Thymus (tissue), 11 donors: ENCODE measurements around the gene KCNMB1. TPM values are rescaled to one million over a fixed set of nuclear protein-coding genes. Genes with fewer than 3 reads are reported as not detected.
A peak's percentile ranks its signal among the peaks of the same experiment; 100 is the strongest.

Source experiments
- DNase-seq, 9 donors: peaks; one replicate each; pipeline ENCODE4 v3.0.0-alpha.2; 2013; ENCODE audit warnings: low spot score in 9 of 9, low read depth in 6 of 9, missing footprints in 1 of 9
- H3K27ac ChIP-seq, 2 donors: one replicate each; pipeline ENCODE4 v1.5.1; 2013; ENCODE audit warnings: control low read depth in 1 of 2, low read depth in 1 of 2, low read length in 1 of 2, mild to moderate bottlenecking in 1 of 2, moderate library complexity in 1 of 2
- H3K27me3 ChIP-seq, 2 donors: one replicate each; pipeline ENCODE4 v1.5.1; 2013; ENCODE audit warnings: low read length in 1 of 2; ENCODE audit not compliant: control insufficient read depth in 2 of 2, insufficient read depth in 1 of 2
- H3K36me3 ChIP-seq, 2 donors: one replicate each; pipeline ENCODE4 v1.5.1; 2013; ENCODE audit warnings: low read length in 1 of 2, mild to moderate bottlenecking in 1 of 2, moderate library complexity in 1 of 2; ENCODE audit not compliant: control insufficient read depth in 2 of 2, insufficient read depth in 2 of 2
- H3K4me1 ChIP-seq, 2 donors: one replicate each; pipeline ENCODE4 v1.5.1; 2013; ENCODE audit warnings: low read length in 2 of 2; ENCODE audit not compliant: control insufficient read depth in 2 of 2, insufficient read depth in 2 of 2
- H3K4me3 ChIP-seq, 2 donors: one replicate each; pipeline ENCODE4 v1.5.1; 2013; ENCODE audit warnings: low read length in 2 of 2, control low read depth in 1 of 2, mild to moderate bottlenecking in 1 of 2
- H3K9me3 ChIP-seq, 2 donors: one replicate each; pipeline ENCODE4 v1.5.1; 2013; ENCODE audit warnings: low read length in 1 of 2, mild to moderate bottlenecking in 1 of 2; ENCODE audit not compliant: control insufficient read depth in 2 of 2, insufficient read depth in 1 of 2
- WGBS: extraction: QIAGEN DNeasy Blood & Tissue Kit; methylation state at CpG from one replicate; pipeline ENCODE4 v1.1.7; 2013; 5-methylcytosine and 5-hydroxymethylcytosine counted together
- polyA plus RNA-seq: library from polyadenylated mRNA; stranded (reverse); fragments of 200-250 nt; gene quantifications from one replicate; pipeline ENCODE4 v1.2.3, GENCODE V29; 2013
- total RNA-seq: library from RNA; stranded (reverse); fragments of 120-200 nt; gene quantifications from one replicate; pipeline ENCODE4 v1.2.4, GENCODE V29; 2013
- donor health status: healthy.

KCNMB1 gene
- total and polyA plus RNA-seq, 2 donors, result 0.57 to 2.9 TPM

DNA sequence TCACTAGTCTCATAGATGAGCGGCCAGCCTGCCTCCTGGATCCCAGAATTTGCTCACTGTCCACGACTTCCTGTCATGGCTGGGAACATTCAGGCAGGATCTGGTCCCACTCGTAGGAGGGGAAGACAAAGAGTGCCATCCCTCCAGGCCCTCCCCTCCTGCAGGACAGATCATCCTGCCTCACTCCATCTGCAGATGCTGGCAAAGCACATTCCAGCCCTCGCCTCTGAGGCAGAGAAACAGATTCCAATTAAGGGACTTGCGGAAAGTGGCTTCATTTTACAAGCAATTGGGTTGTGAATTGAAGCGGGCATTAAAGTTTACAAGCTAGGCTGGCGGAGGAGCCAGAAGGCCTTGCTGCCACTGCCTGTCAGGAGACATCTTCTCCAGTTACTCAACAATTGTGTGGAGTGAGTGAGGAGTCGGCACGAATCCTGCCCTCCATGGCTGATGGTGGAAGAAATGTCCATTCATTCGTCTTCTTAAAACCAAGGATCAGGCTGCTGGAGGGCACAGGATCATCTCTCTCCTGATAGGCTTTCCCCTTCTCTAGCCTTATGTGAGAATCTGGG is 41.8 kb upstream of the KCNMB1 start:
- Histone ChIP-seq H3K4me1 (peaks cover 8 to 18% of the 10 kb centered on the region in 2 donors), H3K27ac (no peak overlapping the region), H3K9me3 (no peaks in the 10 kb centered on the region), H3K36me3 (no peaks in the 10 kb centered on the region), H3K4me3 (no peak overlapping the region), H3K27me3 (no peaks in the 10 kb centered on the region)
- DNase-seq, result no peak
- WGBS, result 96% methylated on average over 10 of the region's 10 CpGs

DNA sequence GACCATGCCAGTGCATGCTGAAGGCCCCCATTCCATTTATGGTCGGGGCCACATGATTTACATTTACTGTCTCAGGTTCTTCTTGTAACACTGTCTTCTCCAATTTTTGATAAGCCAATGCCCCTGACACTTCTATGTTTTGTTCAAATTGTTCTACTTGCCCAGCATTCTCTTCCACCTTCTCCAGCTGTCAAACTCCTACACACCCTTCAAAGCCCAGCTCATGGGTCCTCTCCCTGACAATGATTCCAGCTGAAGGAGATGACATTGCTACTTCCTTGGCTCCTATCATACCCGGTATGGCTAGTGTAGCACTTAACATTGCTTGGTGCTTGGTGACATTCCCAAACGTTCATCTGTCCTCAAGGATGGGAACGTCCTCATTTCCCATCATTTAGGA is 41.1 kb upstream of the KCNMB1 start:
- H3K4me1 ChIP-seq, result peaks cover 8 to 18% of the 10 kb centered on the region in 2 donors
- no peak overlapping the region for H3K4me3 ChIP-seq
- no peaks in the 10 kb centered on the region for H3K36me3 ChIP-seq
- 92% methylated on average over 4 of the region's 4 CpGs for WGBS
- no peaks in the 10 kb centered on the region for H3K9me3 ChIP-seq
- H3K27ac ChIP-seq, result no peak overlapping the region
- no peaks in the 10 kb centered on the region for H3K27me3 ChIP-seq
- DNase-seq, result no peak

DNA sequence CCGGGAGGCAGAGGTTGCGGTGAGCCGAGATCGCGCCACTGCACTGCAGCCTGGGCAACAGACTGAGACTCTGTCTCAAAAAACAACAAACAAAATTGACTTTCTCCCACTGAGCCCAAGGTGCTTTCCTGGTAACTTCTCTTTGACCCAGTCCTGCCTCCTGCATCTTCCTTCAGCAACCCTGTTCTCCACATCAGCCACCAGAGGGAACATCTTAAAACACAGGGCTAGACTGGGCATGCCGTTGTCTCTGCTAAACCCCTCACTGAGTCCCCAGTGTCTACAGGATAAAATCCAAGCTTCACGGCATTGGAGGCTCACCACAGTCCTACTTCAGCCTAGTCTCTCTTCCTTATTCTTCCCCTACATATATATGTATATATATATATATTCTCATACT is 39.8 kb upstream of the KCNMB1 start:
- Histone ChIP-seq H3K4me3 (no peak overlapping the region), H3K4me1 (peaks cover 8 to 18% of the 10 kb centered on the region in 2 donors), H3K9me3 (no peaks in the 10 kb centered on the region), H3K27me3 (no peaks in the 10 kb centered on the region), H3K36me3 (no peaks in the 10 kb centered on the region), H3K27ac (no peak overlapping the region)
- WGBS, result 80% methylated on average over 7 of the region's 7 CpGs
- DNase-seq, result no peak

DNA sequence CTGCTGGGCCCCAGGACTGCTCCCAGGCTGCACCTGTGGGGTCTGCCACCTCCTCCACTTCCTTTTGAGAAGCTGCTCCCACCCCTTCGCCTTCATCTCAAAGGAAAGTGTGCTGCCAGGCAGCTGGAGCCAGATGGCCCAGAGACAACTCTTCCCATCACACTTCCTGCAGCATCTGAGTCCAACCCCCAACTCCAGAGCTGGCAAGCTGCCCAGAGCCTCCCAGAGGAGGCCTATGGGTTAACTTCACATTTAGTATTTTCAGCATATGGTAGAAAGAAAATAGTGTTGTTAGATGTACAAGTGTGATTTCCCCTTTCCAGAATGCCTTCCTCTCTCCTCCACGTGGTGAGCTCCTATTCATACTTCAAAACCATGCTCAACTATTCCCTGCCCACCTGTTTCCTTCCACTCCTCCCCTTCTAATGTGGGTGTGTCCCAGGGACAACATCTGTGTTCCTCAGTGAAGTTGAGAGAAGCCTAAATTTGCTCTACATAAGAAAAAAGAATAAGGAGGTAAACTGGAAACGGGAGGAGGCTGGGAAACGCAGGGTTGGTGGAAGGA is 38.6 kb upstream of the KCNMB1 start:
- Histone ChIP-seq H3K4me1 (peaks cover 8 to 18% of the 10 kb centered on the region in 2 donors), H3K27ac (no peak overlapping the region), H3K9me3 (no peaks in the 10 kb centered on the region), H3K27me3 (no peaks in the 10 kb centered on the region), H3K36me3 (no peaks in the 10 kb centered on the region), H3K4me3 (no peak overlapping the region)
- 24% methylated on average over 4 of the region's 4 CpGs for WGBS
- peak in 5 of 9 donors; percentile 10 to 39 (median 15) for DNase-seq

DNA sequence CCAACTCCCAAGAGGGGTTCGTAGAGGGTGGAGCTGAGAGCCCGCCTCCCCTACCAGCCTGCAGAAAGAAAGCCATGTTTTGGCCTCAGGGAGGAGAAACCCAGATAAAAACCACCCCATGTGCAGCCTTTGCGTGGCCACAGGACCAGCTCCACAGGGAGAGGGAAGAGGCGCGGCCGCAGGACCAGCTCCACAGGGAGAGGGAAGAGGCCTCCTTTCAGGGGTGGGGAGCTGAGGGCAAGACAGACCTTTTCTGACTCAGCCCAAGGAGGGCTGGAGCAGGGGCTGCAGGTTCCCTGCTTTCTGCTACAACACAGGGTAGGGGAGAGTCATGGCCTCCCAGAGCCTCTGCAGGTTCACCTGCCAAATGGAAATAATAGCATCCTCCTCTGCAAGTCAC is 37.6 kb upstream of the KCNMB1 start:
- Histone ChIP-seq H3K9me3 (no peaks in the 10 kb centered on the region), H3K27me3 (no peaks in the 10 kb centered on the region), H3K27ac (no peak overlapping the region), H3K4me1 (peaks cover 8 to 21% of the 10 kb centered on the region in 2 donors), H3K36me3 (no peaks in the 10 kb centered on the region), H3K4me3 (no peak overlapping the region)
- 91% methylated on average over 6 of the region's 6 CpGs for WGBS
- no peak for DNase-seq

DNA sequence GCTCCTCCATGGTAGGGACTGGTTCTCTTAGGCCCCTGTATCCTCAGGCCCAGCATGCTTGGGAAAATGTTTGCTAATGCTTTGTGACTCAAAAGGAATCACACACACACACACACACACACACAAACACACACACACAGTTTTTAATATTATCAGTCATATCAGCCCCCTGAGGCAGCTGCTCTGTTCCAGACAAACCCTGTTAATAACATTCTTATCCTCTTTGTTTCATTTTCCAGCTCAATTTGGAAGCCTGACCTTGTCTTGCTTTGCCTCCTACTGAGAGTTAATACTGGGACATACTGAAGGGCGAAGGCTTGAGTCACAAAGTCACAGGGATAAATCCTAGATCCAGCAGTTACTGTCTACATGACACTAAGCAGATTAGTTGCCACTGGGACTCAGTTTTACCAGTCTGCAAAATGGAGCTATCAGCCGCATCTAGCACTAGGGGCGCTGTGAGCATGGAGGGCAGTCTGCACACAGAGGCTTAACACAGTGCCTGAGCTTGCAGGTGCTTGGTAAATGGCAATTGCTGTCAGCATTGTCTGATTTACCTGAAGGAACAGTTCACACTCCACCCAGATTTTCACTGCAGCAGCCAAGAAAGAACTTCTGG is 37.1 kb upstream of the KCNMB1 start:
- DNase-seq, result no peak
- H3K36me3 ChIP-seq, result no peaks in the 10 kb centered on the region
- H3K27me3 ChIP-seq, result no peaks in the 10 kb centered on the region
- H3K9me3 ChIP-seq, result no peaks in the 10 kb centered on the region
- WGBS, result 96% methylated on average over 3 of the region's 3 CpGs
- peaks cover 8 to 21% of the 10 kb centered on the region in 2 donors for H3K4me1 ChIP-seq
- H3K4me3 ChIP-seq, result no peak overlapping the region
- no peak overlapping the region for H3K27ac ChIP-seq

DNA sequence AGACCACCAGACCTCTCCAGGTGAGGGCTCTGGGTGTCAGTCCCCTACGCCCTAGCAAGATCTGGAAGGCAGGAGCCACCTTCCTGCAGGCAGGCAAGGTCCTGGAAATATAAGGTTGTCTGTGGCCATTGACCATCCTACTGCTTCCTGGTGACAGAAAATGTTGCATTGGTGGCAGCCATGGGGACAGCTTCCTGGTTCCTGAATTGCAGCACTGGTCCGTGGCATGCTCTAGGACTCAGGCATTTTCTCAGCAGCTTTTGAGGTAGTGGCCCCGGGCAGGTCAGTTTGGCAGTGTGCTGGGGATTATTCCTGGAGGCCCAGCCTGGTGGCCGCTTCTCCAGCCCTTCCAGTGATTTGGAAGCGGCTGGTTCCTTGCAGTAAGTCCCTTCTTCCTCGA is 36.6 kb upstream of the KCNMB1 start:
- 97% methylated on average over 6 of the region's 6 CpGs for WGBS
- no peak for DNase-seq

DNA sequence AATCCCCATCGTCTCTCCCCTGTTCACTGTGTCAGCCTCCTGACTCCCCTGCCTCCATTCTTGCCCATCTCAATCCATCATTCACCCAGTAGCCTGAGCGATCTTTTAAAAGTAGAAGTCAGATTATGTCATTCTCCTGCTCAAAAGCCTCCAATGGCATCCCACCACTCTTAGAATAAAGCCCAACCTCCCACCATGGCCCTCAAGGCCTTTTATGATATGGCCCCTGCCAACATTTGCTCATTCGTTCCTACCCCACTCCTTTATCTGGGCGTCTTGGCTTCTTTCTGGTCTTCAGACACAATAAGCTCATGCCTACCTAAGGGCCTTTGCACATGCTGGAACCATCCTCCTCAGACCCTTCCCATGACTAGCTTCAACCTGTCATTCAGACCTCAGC is 35.5 kb upstream of the KCNMB1 start:
- no peaks in the 10 kb centered on the region for H3K9me3 ChIP-seq
- WGBS, result 84% methylated on average over 4 of the region's 4 CpGs
- no peak for DNase-seq
- no peaks in the 10 kb centered on the region for H3K27me3 ChIP-seq
- no peak overlapping the region for H3K4me3 ChIP-seq
- no peaks in the 10 kb centered on the region for H3K36me3 ChIP-seq
- peaks cover 8 to 21% of the 10 kb centered on the region in 2 donors for H3K4me1 ChIP-seq
- no peak overlapping the region for H3K27ac ChIP-seq

More for the DNA sequence above, 36.6 kb upstream of the KCNMB1 start:
- Histone ChIP-seq H3K4me3 (no peak overlapping the region), H3K27me3 (no peaks in the 10 kb centered on the region), H3K27ac (no peak overlapping the region), H3K36me3 (no peaks in the 10 kb centered on the region), H3K9me3 (no peaks in the 10 kb centered on the region), H3K4me1 (peaks cover 8 to 21% of the 10 kb centered on the region in 2 donors)

DNA sequence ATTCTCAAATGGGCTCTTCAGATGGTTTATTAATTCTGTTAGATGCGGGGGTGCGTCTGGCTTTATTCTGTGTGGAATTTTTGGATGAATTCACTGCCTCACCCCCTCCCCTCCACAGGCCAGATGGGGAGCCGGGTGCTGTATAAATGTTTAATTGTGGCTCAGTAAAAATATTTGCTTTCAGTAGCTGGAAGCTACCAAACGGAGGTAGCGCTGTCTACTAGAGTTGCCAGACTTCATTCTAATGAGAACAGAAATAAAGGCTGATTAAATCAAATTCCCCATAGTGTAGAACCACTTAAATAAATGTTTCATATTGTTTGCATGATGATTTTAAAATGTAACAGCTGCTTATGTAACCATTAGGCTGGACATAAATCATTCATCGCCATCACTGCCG is 34.5 kb upstream of the KCNMB1 start:
- H3K9me3 ChIP-seq, result no peaks in the 10 kb centered on the region
- WGBS, result 97% methylated on average over 7 of the region's 7 CpGs
- DNase-seq, result no peak
- no peak overlapping the region for H3K27ac ChIP-seq
- H3K36me3 ChIP-seq, result no peaks in the 10 kb centered on the region
- peaks cover 8 to 21% of the 10 kb centered on the region in 2 donors for H3K4me1 ChIP-seq
- H3K4me3 ChIP-seq, result no peak overlapping the region
- H3K27me3 ChIP-seq, result no peaks in the 10 kb centered on the region
